AG09319 (cell line): ENCODE results near the gene CDC25B.
A peak's percentile ranks its signal among the peaks of the same experiment; 100 is the strongest.

Experiments
- DNase-seq: peaks from one replicate; pipeline ENCODE4 v3.0.0-alpha.2; 2010; ENCODE audit warnings: low read depth; ENCODE audit errors: extremely low read depth
- TF ChIP-seq, protein P1 (sequence below): IDR thresholded peaks from 2 replicates; pipeline ENCODE4 v1.5.1; 2011; ENCODE audit warnings: low read depth, mild to moderate bottlenecking, inconsistent platforms, low read length, moderate library complexity

CDC25B gene

DNA sequence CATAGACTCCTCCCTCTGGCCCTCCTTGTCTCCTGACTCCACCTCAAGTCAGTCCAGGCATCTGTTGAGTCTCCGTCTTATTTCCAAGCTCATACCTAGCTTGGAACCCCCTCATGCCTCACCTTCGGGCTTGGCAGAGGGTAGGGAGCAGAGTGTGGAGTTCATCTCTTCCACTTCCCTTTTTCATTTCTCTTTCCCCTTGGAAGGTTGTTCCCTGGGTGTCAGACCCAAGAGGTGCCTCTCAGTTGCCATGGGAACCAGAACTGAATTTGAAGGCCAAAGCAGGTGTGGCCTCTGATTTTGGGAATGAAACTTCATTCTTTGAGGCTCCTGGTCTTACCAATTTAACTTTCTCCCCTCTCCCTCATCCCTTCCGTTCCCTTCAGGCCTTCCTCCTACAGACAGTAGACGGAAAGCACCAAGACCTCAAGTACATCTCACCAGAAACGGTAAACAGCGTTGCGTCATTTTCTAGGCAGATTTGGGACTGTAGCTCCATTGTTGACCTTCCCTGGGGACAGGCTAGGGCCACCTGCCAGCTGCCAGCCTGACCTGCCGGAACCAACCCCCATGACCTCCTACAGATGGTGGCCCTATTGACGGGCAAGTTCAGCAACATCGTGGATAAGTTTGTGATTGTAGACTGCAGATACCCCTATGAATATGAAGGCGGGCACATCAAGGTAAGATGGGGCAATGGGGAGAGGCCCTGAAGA, 6.6 kb downstream of the CDC25B start:
- DNase-seq: no peak
- TF ChIP-seq, protein P1, sequence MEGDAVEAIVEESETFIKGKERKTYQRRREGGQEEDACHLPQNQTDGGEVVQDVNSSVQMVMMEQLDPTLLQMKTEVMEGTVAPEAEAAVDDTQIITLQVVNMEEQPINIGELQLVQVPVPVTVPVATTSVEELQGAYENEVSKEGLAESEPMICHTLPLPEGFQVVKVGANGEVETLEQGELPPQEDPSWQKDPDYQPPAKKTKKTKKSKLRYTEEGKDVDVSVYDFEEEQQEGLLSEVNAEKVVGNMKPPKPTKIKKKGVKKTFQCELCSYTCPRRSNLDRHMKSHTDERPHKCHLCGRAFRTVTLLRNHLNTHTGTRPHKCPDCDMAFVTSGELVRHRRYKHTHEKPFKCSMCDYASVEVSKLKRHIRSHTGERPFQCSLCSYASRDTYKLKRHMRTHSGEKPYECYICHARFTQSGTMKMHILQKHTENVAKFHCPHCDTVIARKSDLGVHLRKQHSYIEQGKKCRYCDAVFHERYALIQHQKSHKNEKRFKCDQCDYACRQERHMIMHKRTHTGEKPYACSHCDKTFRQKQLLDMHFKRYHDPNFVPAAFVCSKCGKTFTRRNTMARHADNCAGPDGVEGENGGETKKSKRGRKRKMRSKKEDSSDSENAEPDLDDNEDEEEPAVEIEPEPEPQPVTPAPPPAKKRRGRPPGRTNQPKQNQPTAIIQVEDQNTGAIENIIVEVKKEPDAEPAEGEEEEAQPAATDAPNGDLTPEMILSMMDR: no peak

DNA sequence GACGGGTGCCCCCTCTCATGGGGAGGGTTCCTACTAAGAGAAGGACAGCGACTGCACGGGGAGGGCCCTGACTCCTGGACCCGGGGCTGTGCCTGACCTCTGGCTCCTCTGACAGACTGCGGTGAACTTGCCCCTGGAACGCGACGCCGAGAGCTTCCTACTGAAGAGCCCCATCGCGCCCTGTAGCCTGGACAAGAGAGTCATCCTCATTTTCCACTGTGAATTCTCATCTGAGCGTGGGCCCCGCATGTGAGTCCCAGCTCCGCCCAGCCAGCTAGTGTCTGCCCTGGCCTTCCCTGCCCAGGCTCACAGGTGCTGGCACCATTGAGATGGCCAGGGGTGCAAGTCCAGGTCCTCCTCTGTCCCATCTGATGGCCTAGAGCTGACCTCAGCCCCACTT, 7.2 kb downstream of the CDC25B start:
- TF ChIP-seq, protein P1: no peak
- DNase-seq: no peak

DNA sequence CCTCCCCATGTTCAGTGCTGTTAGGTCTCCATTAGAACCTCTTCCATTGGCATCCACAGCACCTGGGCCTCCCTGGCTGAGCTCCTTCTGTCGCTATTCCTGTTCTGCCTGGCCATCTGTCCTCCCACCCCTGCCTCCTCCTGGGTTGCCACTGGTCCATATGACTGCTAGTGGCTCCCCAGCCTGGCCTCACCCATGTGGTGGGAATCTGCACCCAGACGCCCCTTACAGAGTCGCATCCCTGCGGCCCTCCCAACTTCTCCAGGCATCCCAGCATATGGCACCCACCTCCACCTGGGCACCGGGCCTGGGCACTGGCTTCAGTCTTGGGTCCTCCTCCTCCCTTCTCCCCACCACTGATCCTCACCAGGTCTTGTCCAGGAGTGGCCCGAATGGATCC, 7.7 kb downstream of the CDC25B start:
- no peak for DNase-seq
- TF ChIP-seq, protein P1: no peak

DNA sequence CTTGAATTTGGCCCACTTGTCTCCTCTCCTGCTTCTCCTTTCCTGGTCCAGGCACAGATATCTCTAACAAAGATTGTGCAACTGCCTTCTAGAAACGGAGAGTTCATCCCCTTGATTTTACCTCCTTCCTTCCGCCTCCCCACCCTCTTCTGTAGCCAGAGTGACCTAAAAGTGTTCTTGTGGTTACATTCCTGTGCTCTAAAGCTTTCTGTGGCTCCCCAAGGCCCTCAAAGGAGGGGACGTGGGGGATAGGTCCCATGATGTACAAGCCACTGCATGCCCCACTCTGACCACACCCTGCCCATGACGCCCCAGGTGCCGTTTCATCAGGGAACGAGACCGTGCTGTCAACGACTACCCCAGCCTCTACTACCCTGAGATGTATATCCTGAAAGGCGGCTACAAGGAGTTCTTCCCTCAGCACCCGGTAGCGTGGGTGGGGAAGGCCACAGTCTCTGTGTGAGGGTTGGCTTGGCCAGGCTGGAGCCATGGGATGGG, 8.2 kb downstream of the CDC25B start:
- no peak for DNase-seq
- TF ChIP-seq, protein P1: no peak

DNA sequence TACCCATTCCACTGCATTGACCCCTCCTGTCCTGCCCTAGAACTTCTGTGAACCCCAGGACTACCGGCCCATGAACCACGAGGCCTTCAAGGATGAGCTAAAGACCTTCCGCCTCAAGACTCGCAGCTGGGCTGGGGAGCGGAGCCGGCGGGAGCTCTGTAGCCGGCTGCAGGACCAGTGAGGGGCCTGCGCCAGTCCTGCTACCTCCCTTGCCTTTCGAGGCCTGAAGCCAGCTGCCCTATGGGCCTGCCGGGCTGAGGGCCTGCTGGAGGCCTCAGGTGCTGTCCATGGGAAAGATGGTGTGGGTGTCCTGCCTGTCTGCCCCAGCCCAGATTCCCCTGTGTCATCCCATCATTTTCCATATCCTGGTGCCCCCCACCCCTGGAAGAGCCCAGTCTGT, 8.7 kb downstream of the CDC25B start:
- DNase-seq: no peak
- TF ChIP-seq, protein P1: no peak

DNA sequence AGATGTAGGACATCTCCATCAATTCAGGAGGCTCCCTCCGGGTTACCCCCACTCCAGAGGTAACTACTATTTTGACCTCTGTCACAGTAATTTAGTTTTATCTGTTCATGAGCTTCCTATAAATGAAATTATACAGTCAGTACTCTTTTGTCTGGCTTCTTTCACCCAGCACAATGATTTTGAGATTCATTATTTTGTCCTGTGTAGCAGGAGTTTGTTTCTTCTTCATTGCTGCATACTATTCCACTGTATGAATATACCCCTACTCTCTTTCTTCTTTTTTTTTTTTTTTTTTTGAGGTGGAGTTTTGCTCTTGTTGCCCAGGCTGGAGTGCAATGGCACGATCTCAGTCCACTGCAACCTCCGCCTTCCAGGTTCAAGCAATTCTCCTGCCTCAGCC, 12.4 kb downstream of the CDC25B start:
- DNase-seq: no peak
- TF ChIP-seq, protein P1: no peak

DNA sequence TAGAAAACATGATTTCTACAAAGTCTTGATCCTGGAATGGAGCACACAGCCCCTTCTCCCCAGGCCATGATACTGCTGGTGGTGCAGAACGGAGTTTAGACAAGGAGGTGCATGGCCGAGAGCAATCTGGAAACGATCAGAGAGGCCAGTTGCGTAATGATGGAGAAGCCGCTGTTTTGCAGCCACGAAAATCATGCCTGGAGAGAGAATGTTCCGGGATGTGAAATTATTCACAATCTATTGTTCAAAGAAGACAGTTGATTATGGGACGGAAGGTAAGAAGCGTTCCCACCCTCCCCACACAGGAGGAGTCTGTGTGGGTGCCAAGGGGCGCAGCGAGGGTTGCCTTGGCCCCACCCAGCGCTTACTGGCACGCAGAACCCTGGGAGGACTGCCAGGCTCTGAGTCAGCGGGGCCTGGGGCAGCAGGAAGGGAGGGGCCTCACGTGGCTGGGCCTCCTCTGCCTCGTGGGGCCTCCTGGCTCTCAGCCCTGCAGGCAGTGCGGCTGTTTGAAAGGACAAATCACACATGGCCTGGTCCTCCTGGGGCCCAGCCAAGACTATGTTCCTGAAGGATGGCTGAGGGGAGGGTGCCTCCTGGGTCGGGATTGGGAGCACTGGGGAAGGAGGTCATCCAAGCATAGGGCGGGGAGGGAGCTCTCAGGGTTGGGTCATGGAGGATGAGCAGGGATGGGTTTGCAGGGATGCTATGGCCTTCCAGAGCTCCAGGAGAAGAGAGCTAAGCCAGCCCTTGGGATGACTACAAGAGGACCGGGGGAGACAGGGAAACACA, 15.6 kb downstream of the CDC25B start:
- TF ChIP-seq, protein P1: no peak
- peak; percentile 99 for DNase-seq
